Tibial nerve (tissue), 4 donors: ENCODE data around the gene TTLL1.

Source experiments
- CTCF ChIP-seq, 5 experiments: fragments of 200-600 bp in 3 of 5; fragments of 450-650 bp in 2 of 5; sonication (generic) in 3 of 5; IDR thresholded peaks; one replicate each; pipeline ENCODE4 v1.5.1; 2016 to 2019; ENCODE audit warnings: antibody characterized with exemption in 5 of 5, mild to moderate bottlenecking in 3 of 5, moderate library complexity in 2 of 5
- EP300 ChIP-seq, 2 donors: sonication (generic); formaldehyde crosslinking; IDR thresholded peaks; one replicate each; pipeline ENCODE4 v1.6.1; 2017; ENCODE audit warnings: antibody characterized with exemption in 2 of 2, mild to moderate bottlenecking in 1 of 2
- POLR2A ChIP-seq, 2 donors: fragments of 450-650 bp; IDR thresholded peaks; one replicate each; pipeline ENCODE4 v1.6.1; 2017; ENCODE audit warnings: antibody characterized with exemption in 2 of 2, mild to moderate bottlenecking in 2 of 2, moderate library complexity in 2 of 2

- TF ChIP-seq CTCF (IDR thresholded peaks at IDR 0.05) (no peak), POLR2A (IDR thresholded peaks at IDR 0.05) (no peak), EP300 (IDR thresholded peaks at IDR 0.05) (no peak)
Observed at GRCh38 chr22:43077121-43077877, 11.9 kb downstream of the TTLL1 start.
